ENCODE data around the gene IGF2BP2.

The IGF2BP2 gene

DNA sequence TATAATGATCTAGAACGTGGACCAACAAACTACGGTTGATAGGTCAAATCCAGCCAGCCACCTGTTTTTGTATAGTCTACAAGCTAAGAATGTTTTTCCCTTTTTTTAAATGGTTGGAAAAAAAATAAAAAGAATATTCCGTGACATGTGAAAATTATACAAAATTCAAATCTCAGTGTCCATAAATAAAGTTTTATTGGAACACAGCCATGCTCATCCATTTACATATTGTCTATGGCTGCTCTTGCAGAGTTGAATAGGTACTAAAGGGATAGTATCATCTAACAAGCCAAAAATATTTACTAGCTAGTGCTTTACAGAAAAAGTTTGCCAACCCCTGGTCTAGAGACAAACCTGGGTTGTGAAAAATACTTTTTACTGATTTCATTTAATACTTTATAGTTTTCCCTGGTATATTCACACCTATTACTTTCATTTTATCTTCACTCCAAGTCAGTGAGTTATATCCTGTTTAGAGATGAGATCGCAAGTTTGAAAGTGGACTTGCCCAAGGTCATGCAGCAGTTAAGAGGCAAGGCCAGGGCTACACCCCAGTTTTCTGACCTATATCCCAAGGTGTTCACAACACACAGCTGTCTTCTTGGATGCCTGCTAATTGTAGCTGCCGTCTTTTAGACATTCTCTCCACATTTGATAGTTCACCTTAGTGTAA lies 58.4 kb downstream of the IGF2BP2 start:
- no peak for DNase-seq

DNA sequence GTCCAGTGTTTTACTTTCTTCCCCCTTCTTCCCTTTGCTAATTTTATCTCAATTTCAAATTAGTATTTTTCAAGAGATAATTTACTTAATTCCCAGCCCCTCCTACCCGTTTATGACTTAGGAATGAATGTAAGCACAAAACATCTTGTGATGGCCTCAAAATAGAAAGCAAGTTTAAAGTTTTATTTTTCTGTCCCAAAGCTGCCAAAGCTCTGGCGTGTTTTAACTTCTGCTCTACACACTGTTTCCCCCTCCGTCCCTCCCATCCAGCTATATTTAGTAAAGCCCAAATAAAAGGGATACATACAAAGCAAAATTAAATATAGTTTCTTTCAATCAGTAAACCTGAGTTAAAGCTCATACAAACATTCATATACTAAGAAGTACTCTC lies 59.9 kb downstream of the IGF2BP2 start:
- DNase-seq, result no peak

- peak in 2 of 56 donors; percentile 2 to 14 for DNase-seq
Measured at GRCh38 chr3:185764163-185764979, 60.5 kb downstream of the IGF2BP2 start.

DNA sequence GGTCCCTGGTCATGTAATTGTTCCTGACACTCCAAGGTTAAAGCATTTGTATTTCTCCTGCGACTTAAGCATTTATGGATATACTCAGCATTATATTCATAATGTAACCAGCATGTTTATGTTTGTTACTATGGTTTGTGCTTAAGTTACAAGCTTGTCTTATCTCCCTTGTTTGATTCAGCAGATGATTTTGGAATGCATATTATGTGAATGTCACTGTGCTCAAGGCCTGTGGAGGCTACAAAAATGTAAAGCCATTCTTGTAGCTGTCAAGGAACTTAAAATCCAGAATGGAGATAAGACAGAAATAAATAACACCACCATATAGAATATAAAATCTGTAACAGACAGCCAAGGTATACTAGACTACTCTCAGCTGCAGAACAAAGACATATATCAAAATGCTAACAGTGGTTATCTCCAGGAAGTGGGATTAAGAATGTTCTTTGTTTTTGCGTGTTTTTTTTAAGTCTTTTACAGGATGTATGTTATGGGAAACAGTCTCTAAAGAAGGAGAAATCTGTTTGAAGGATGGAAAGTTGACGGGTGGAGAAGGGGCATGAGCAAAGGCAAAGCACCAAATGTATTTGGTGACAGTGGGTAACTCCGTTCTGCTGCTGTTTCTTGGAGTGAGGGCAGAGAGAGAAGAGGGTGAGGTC lies 61.4 kb downstream of the IGF2BP2 start:
- DNase-seq, result no peak

DNA sequence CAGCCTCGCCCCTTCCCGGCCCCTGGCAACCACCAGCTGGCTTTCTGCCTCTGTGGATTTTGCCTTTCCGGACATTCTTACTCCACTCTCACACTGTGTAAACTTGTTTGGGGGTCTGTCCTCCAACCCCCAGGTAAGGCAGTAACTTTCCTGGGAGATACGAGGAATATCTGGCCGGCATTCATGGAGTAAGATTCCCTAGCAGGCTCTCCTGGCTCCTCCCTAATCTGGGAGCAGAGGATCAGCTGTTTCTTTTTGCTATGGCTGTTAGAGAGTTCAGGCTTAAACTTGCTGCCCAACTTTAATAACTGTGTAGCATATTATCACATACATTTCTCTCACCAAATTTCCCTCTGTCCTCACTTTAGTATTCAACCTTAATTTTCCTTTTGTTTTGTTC lies 64.3 kb downstream of the IGF2BP2 start:
- no peak for DNase-seq

DNA sequence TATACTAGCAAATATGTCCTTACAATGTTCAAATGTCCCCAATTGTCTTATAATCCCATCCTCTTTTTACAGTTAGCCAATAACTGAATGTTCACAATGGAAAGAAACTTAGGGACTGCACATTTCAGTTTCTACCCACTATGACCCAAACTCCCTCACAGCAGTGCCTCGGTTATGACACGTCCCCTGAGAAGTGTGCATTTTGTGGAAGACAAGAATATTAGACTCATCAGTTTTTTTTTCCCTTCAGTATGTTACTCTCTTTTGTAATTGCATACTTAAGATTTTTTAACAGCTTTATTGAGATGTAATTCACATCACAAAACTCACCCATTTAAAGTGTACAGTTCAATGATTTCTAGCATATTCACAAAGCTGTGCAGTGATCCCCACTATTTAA lies 64.8 kb downstream of the IGF2BP2 start:
- no peak for DNase-seq

DNA sequence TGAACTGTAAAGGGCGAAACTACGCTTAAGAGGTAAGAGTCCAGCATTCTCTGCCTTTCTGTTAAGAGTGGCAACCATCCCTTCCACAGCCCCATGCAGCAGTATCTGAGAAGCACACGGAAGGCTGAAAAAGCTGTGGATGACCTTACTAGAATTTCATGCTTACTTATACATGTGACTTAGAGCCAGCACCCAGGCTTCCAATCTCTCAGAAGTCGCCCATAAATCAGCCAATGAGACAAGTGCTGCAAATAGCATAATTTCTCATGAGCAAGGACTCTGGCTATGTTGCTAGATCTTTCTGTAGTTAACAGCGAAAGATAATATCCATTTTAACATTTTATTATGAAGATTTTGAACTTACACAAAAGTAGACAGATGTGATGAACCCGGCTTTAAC lies 65.3 kb downstream of the IGF2BP2 start:
- DNase-seq, result no peak

DNA sequence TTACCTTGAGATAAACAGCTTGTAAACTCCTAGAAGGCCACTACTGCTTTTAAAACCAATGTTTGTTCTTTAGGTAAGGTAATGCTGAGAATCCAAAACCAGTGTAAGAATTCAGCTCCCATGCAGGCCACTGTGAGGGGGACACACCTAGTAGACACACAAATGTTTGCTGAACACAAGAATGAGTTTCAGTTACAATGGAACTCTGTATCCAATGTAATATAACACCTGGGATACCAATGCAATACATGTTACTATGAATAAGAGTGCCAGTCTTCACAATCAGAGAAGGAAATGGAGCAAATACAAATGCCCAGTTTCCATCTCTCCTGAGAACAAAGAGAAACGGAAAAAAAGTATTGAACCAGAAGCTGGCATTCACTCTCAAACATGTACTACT lies 65.9 kb downstream of the IGF2BP2 start:
- no peak for DNase-seq

GRCh38 chr3:185757176-185757575 lies 67.7 kb downstream of the IGF2BP2 start:
- no peak for DNase-seq

DNA sequence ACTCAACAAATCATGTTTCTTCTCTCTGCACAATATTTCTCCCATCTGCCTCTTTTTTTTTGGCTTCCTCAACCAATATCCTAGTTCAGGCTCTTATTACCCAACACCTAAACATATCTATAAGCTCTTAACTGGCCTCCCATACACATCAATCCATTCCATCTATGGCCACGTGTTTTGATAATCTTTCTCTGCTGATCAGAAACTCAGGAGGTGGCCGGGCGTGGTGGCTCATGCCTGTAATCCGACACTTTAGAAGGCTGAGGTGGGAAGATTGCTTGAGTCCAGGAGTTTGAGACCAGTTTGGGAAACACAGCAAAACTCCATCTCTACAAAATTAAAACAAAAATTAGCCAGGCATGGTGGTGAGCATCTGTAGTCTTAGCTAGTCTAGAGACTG lies 68.4 kb downstream of the IGF2BP2 start:
- DNase-seq, result no peak

DNA sequence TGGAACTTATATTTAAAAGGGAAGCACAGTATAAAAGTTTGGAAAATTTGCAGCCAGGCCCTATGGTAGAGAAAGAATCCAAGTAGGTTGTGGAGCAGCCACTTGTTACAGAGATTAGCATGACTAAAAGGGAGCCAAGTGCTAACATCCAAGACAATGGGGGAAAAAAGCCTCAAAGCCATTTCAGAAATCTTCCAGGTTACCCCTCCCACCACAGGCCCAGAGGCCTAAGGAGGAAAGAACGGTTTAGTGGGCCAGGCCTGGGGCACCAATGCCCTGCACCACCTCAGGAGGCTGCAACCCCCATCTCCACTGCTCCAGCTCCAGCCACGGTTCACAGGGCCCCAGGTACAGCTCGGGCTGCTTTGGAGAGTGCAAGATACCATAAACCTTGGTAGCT lies 69.9 kb downstream of the IGF2BP2 start:
- DNase-seq, result no peak

GRCh38 chr3:185753354-185753753 lies 71.5 kb downstream of the IGF2BP2 start:
- DNase-seq, result no peak

DNA sequence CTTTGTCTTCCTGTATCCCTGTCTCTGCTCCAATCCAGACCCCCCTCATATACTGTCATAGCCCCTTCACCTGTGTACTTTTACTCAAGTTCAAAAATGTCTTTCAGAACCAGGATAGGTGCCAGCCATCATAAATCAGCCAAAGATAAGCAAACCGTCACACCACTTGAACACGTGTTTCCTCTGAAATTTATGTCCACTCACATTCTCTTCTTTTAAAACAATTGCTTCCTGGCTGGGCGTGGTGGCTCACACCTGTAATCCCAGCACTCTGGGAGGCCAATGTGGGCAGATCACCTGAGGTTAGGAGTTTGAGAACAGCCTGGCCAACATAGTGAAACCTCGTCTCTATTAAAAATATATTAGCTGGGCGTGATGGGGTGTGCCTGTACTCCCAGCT lies 74.1 kb downstream of the IGF2BP2 start:
- no peak for DNase-seq

GRCh38 chr3:185750015-185750414 lies 74.8 kb downstream of the IGF2BP2 start:
- no peak for DNase-seq

- no peak for DNase-seq
Measured at GRCh38 chr3:185746470-185746869, 78.4 kb downstream of the IGF2BP2 start.

DNA sequence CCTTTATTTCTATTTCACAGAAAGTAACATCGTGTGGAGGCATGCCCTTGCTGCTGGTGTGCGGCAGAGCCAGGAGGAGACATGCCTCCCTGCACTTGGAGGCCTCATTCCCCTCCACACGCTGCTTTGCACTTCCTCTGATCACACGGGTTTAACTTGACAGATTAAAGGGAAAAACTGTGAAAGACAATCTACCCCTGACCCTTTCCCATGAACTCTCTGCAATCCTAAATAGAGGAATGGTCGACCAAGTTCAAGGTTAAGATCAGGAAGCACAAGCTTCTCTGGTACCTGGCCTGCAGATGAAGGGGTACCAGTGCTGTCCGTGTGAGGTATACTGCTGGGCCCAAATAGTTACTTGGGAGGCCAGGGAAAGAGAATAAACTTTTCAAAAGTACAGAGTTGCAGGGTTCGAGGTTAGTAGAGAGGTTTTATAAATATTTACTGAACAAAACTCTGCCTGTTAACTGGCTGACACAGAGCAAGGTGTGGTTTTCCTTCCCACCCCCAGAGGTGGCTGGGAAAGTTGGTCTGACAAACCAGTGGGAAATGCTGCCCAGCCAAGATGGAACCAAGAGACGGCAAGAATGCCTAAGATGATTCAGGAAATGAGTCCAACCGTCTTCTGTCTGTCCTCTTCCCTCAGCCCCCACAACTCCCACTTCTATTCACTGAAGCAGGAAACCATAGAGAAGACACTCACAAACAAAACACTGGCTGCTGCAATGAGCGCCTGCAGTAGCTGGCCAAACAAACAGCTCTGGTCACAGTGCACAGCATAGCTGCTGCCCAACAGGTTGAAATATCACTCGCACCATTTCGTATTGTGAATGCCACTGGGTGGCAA lies 79.6 kb downstream of the IGF2BP2 start:
- DNase-seq, result no peak

GRCh38 chr3:185741586-185741985 lies 83.3 kb downstream of the IGF2BP2 start:
- no peak for DNase-seq

GRCh38 chr3:185740133-185740532 lies 84.7 kb downstream of the IGF2BP2 start:
- no peak for DNase-seq

DNA sequence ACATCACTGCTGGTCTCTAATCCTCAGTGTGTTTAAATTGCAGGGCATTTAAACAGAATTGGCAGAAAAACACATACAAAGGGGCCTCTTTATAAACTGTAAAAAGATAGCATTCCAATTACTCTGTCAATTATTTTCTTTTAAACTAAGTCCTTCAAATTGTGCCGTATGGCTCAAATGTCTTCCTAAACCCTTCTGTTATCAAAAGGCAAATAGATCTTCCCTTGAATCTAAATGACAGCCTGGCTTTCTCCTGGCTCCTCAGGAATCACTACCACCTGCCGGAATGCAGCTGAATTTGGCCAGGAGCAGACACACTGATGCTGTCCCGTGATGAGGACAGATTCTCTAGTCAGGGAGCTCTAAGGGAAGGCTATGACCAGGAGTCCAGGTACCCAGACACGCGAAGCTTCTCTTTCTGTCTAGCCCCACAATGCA lies 85.6 kb downstream of the IGF2BP2 start:
- DNase-seq, result no peak

GRCh38 chr3:185737740-185738680 lies 86.8 kb downstream of the IGF2BP2 start:
- no peak for DNase-seq
